Measurements from ENCODE around the gene MMS22L.
"Not testable (repeated sequence)": the region's sequence is repeated elsewhere in the genome, so short reads cannot be mapped to it uniquely, and the experiment has no call there.

The MMS22L gene

GRCh38 chr6:97218912-97219311 lies 64.1 kb downstream of the MMS22L start:
- DNase-seq: peak; percentile 9

- DNase-seq: peak; percentile 70
These were observed 67.8 kb downstream of the MMS22L start for GRCh38 chr6:97215157-97215769.

- peak; percentile 75 for DNase-seq
These were observed 68.3 kb downstream of the MMS22L start for GRCh38 chr6:97214671-97215070.

GRCh38 chr6:97207383-97207782 lies 75.6 kb downstream of the MMS22L start:
- DNase-seq: no peak

- DNase-seq: no peak
These were observed 77.0 kb downstream of the MMS22L start for GRCh38 chr6:97205966-97206365.

- peak; percentile 69 for DNase-seq
These were observed 79.7 kb downstream of the MMS22L start for GRCh38 chr6:97203343-97203742.

GRCh38 chr6:97198046-97198565 lies 84.9 kb downstream of the MMS22L start:
- peak; percentile 23 for DNase-seq

- peak; percentile 53 for DNase-seq
These were observed 87.9 kb downstream of the MMS22L start for GRCh38 chr6:97195117-97195516.

GRCh38 chr6:97189767-97190166 lies 93.2 kb downstream of the MMS22L start:
- DNase-seq: no peak

- DNase-seq: peak; percentile 21
These were observed 95.1 kb downstream of the MMS22L start for GRCh38 chr6:97187951-97188350.

GRCh38 chr6:97186416-97186999 lies 96.5 kb downstream of the MMS22L start:
- peak; percentile 89 for DNase-seq

- no peak for DNase-seq
These were observed 105.1 kb downstream of the MMS22L start for GRCh38 chr6:97177905-97178304.

GRCh38 chr6:97176468-97176867 lies 106.5 kb downstream of the MMS22L start:
- DNase-seq: no peak

GRCh38 chr6:97175806-97176205 lies 107.2 kb downstream of the MMS22L start:
- DNase-seq: no peak

- DNase-seq: no peak
These were observed 108.5 kb downstream of the MMS22L start for GRCh38 chr6:97174471-97174870.

GRCh38 chr6:97160280-97160679 lies 122.7 kb downstream of the MMS22L start:
- DNase-seq: no peak

GRCh38 chr6:97155447-97155846 lies 127.6 kb downstream of the MMS22L start:
- not testable (repeated sequence) for DNase-seq

GRCh38 chr6:97154015-97154414 lies 129.0 kb downstream of the MMS22L start:
- DNase-seq: no peak

GRCh38 chr6:97151601-97152000 lies 131.4 kb downstream of the MMS22L start:
- DNase-seq: no peak

GRCh38 chr6:97150932-97151331 lies 132.1 kb downstream of the MMS22L start:
- DNase-seq: no peak

GRCh38 chr6:97147421-97147820 lies 135.6 kb downstream of the MMS22L start:
- DNase-seq: no peak

GRCh38 chr6:97145691-97146090 lies 137.3 kb downstream of the MMS22L start:
- no peak for DNase-seq

GRCh38 chr6:97141756-97142155 lies 141.3 kb downstream of the MMS22L start:
- no peak for DNase-seq

GRCh38 chr6:97138581-97138980 lies 144.4 kb downstream of the MMS22L start:
- DNase-seq: no peak

All from hematopoietic multipotent progenitor cell treated with erythropoietin and hydrocortisone succinate and interleukin-3 and kit ligand, for 6 days (in vitro differentiated cells).